Esophagus muscularis mucosa (tissue), 4 donors: Measurements from ENCODE around the gene NBAS. TPM values are rescaled to one million over a fixed set of nuclear protein-coding genes. Genes with fewer than 3 reads are reported as not detected.
"Not testable (repeated sequence)": the region's sequence is repeated elsewhere in the genome, so short reads cannot be mapped to it uniquely, and the experiment has no call there.

Source experiments
- DNase-seq: peaks from one replicate; pipeline ENCODE4 v3.0.0-alpha.2; 2017; ENCODE audit errors: extremely low spot score
- H3K27ac ChIP-seq, 4 donors: fragments of 200-600 bp; sonication (generic); replicated peaks in 1 of 4; 1 replicate in 3 of 4; 2 replicates in 1 of 4; pipeline ENCODE4 v1.5.1; 2016 to 2019; ENCODE audit warnings: mild to moderate bottlenecking in 1 of 4
- H3K27me3 ChIP-seq, 4 donors: fragments of 200-600 bp; sonication (generic); one replicate each; pipeline versions ENCODE4 v1.5.1 to v1.6.0; 2016 to 2019
- H3K36me3 ChIP-seq, 4 donors: fragments of 200-600 bp; sonication (generic); one replicate each; pipeline ENCODE4 v1.5.1; 2016 to 2019
- H3K4me1 ChIP-seq, 4 donors: fragments of 200-600 bp; sonication (generic); one replicate each; pipeline ENCODE4 v1.5.1; 2016 to 2019
- H3K4me3 ChIP-seq, 4 donors: fragments of 200-600 bp; sonication (generic); 1 replicate in 2 of 4; 2 replicates in 2 of 4; pipeline ENCODE4 v1.5.1; 2016 to 2019; ENCODE audit warnings: mild to moderate bottlenecking in 4 of 4, moderate library complexity in 1 of 4
- H3K9me3 ChIP-seq, 4 donors: fragments of 200-600 bp; sonication (generic); 1 replicate in 3 of 4; 2 replicates in 1 of 4; pipeline ENCODE4 v1.5.1; 2016 to 2019
- EP300 ChIP-seq: sonication (generic); formaldehyde crosslinking; IDR thresholded peaks from one replicate; pipeline ENCODE4 v1.6.1; 2017; ENCODE audit warnings: antibody characterized with exemption
- POLR2A ChIP-seq: fragments of 450-650 bp; IDR thresholded peaks from one replicate; pipeline ENCODE4 v1.6.1; 2017; ENCODE audit warnings: antibody characterized with exemption, moderate library complexity, mild to moderate bottlenecking, low read depth
- POLR2AphosphoS5 ChIP-seq, 2 donors: sonication (generic); formaldehyde crosslinking; IDR thresholded peaks; one replicate each; pipeline ENCODE4 v1.6.1; 2017; ENCODE audit warnings: antibody characterized with exemption in 2 of 2
- WGBS: methylation state at CpG from one replicate; pipeline ENCODE4 v1.1.5; 2018; 5-methylcytosine and 5-hydroxymethylcytosine counted together
- intact Hi-C: fragments of 100-400 bp; cut with DNase I; formaldehyde crosslinking; loops from one replicate; pipeline ENCODE4 v1.15.1; 2023
- total RNA-seq, 4 donors: library from RNA; depleted of rRNA; stranded (reverse); fragments of >200 nt; gene quantifications; one replicate each; pipeline versions ENCODE4 v1.1.0 to v1.2.1, GENCODE V29; 2016
- TF ChIP-seq, protein P1 (sequence below), 3 experiments: fragments of 200-600 bp in 2 of 3; fragments of 450-650 bp in 1 of 3; sonication (generic) in 2 of 3; IDR thresholded peaks; one replicate each; pipeline ENCODE4 v1.5.1; 2017 to 2019; ENCODE audit warnings: antibody characterized with exemption in 3 of 3, mild to moderate bottlenecking in 2 of 3, moderate library complexity in 1 of 3

NBAS gene
- total RNA-seq, 4 donors from 2014 or later = 39.2 to 43.6 (median 42.0) TPM

DNA sequence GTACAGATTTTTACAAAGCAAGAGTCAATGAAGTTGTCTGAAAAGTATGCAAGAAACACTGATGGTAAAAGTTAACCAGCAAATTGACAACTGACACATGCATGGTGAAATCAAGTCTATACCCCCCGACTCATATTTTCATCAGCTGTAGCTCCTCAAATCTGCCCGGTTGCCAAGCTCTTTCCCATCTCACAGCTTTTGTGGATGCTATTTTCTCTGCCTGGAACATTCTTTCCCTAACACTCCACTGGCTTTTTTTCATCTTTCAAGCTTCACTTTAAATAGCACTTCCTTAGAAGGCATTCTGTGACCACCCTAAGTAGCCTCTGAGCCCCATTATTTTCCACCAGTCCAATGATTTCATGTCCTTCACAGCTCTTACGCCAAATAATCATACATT, 18.1 kb downstream of the NBAS start:
- intact Hi-C loops = no loop called here
- no peaks in the 10 kb centered on the region for H3K27me3 ChIP-seq

GRCh38 chr2:15542269-15542668, 18.9 kb downstream of the NBAS start:
- H3K4me3 ChIP-seq, DNase-seq, H3K27me3 ChIP-seq, H3K9me3 ChIP-seq, intact Hi-C loops, H3K27ac ChIP-seq: not testable (repeated sequence)
- H3K4me1 ChIP-seq = peaks cover 0 to 12% (median 8%) of the 10 kb centered on the region in 4 donors
- H3K36me3 ChIP-seq = peaks cover 0 to 16% (median 5%) of the 10 kb centered on the region in 4 donors
- 93% methylated on average over 4 of the region's 6 CpGs for WGBS

More for the DNA sequence above, 18.1 kb downstream of the NBAS start:
- Histone ChIP-seq H3K4me3 (no peak overlapping the region), H3K9me3 (no peaks in the 10 kb centered on the region), H3K4me1 (peaks cover 0 to 12% (median 8%) of the 10 kb centered on the region in 4 donors), H3K36me3 (peaks cover 0 to 19% (median 9%) of the 10 kb centered on the region in 4 donors), H3K27ac (no peak overlapping the region)
- WGBS = 70% methylated on average over 3 of the region's 3 CpGs
- DNase-seq = no peak
- TF ChIP-seq, protein P1, sequence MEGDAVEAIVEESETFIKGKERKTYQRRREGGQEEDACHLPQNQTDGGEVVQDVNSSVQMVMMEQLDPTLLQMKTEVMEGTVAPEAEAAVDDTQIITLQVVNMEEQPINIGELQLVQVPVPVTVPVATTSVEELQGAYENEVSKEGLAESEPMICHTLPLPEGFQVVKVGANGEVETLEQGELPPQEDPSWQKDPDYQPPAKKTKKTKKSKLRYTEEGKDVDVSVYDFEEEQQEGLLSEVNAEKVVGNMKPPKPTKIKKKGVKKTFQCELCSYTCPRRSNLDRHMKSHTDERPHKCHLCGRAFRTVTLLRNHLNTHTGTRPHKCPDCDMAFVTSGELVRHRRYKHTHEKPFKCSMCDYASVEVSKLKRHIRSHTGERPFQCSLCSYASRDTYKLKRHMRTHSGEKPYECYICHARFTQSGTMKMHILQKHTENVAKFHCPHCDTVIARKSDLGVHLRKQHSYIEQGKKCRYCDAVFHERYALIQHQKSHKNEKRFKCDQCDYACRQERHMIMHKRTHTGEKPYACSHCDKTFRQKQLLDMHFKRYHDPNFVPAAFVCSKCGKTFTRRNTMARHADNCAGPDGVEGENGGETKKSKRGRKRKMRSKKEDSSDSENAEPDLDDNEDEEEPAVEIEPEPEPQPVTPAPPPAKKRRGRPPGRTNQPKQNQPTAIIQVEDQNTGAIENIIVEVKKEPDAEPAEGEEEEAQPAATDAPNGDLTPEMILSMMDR (IDR thresholded peaks at IDR 0.05) = no peak
- TF ChIP-seq POLR2A (no peak), EP300 (no peak)

GRCh38 chr2:15540523-15540922, 20.6 kb downstream of the NBAS start:
- H3K4me1 ChIP-seq = peaks cover 0 to 12% (median 8%) of the 10 kb centered on the region in 4 donors
- intact Hi-C loops, H3K4me3 ChIP-seq, H3K27ac ChIP-seq, DNase-seq, H3K9me3 ChIP-seq, H3K27me3 ChIP-seq: not testable (repeated sequence)
- 89% methylated on average over 5 of the region's 5 CpGs for WGBS
- peaks cover 0 to 31% (median 4%) of the 10 kb centered on the region in 4 donors for H3K36me3 ChIP-seq

GRCh38 chr2:15539999-15540398, 21.1 kb downstream of the NBAS start:
- H3K4me3 ChIP-seq = no peak overlapping the region
- H3K9me3 ChIP-seq = no peaks in the 10 kb centered on the region
- intact Hi-C loops = no loop called here
- 97% methylated on average over 3 of the region's 3 CpGs for WGBS
- H3K27ac ChIP-seq = no peak overlapping the region
- peaks cover 0 to 12% (median 8%) of the 10 kb centered on the region in 4 donors for H3K4me1 ChIP-seq
- DNase-seq = no peak
- H3K36me3 ChIP-seq = peaks cover 0 to 31% (median 4%) of the 10 kb centered on the region in 4 donors
- H3K27me3 ChIP-seq = no peaks in the 10 kb centered on the region
- TF ChIP-seq POLR2AphosphoS5 (IDR thresholded peaks at IDR 0.05) (no peak), POLR2A (no peak)
- TF ChIP-seq, protein P1 (IDR thresholded peaks at IDR 0.05) = no peak

DNA sequence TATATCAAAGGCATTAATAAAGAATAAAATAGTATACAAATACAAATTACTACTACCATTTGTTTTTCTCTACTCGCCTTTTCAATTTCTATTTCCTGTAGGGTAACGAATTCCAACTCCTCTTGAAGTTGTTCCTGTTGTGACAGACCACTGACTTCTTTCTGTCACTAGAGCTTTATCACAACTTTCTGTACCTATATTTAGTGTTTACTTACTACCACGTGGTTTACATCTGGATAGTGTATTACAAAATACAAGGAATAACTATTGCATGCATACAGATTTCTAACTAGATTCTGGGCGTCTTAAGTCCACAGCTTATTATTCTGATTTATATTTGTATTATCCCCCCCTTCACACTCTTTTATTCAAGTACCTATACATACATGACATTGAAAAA, 22.3 kb downstream of the NBAS start:
- DNase-seq = no peak
- H3K27me3 ChIP-seq = no peaks in the 10 kb centered on the region
- H3K4me1 ChIP-seq = peaks cover 0 to 12% (median 8%) of the 10 kb centered on the region in 4 donors
- peaks cover 5 to 41% (median 12%) of the 10 kb centered on the region in 4 donors for H3K36me3 ChIP-seq
- H3K4me3 ChIP-seq = no peak overlapping the region
- TF ChIP-seq, protein P1 (IDR thresholded peaks at IDR 0.05) = no peak
- TF ChIP-seq POLR2AphosphoS5 (IDR thresholded peaks at IDR 0.05) = no peak
- TF ChIP-seq EP300 = no peak
- no peak for TF ChIP-seq POLR2A
- H3K9me3 ChIP-seq = no peaks in the 10 kb centered on the region
- intact Hi-C loops = no loop called here
- no peak overlapping the region for H3K27ac ChIP-seq
- WGBS = 87% methylated on average over 4 of the region's 4 CpGs

DNA sequence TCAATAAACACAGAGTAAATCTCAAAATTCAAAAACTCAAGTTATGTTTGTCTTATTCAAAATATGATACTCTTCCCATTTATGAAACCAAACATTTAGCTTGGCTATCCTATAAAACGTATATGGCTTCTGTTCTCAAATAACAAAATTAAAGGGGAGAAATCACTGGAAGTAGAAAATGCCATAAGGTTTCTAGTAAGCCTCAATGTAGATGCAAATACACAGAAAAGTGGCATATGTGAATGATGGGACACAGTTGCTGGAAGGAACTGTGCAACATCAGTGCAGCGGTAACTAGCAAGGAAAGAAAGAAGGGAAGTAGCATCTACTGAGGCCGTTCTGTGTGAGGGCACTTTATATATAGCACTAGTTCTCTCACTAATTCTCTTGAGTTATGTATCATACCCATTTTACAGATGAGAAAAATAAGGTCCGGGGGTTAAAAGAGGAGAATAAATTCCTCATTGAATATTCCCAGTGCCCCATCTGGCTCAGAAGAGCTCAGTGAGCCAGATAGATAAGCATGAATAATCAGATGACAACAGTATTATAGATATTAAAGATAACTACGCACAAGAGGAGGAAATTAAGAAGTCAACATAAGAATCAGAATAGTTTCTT, 27.2 kb downstream of the NBAS start:
- H3K4me1 ChIP-seq = no peaks in the 10 kb centered on the region

More for the DNA sequence above, 27.2 kb downstream of the NBAS start:
- H3K27me3 ChIP-seq = no peaks in the 10 kb centered on the region
- H3K4me3 ChIP-seq = no peak overlapping the region
- no peak for TF ChIP-seq POLR2AphosphoS5 (IDR thresholded peaks at IDR 0.05)
- TF ChIP-seq, protein P1 (IDR thresholded peaks at IDR 0.05) = no peak
- no peak for TF ChIP-seq EP300
- TF ChIP-seq POLR2A = no peak
- H3K36me3 ChIP-seq = peaks cover 8 to 67% (median 22%) of the 10 kb centered on the region in 4 donors
- 95% methylated on average over 5 of the region's 5 CpGs for whole genome bisulfite sequencing
- intact Hi-C loops = no loop called here
- H3K9me3 ChIP-seq = no peaks in the 10 kb centered on the region
- no peak for DNase-seq
- no peak overlapping the region for H3K27ac ChIP-seq
